GM18502 (cell line): ENCODE data around the gene SNX24.
A peak's percentile ranks its signal among the peaks of the same experiment; 100 is the strongest.
"Not testable (repeated sequence)": the region's sequence is repeated elsewhere in the genome, so short reads cannot be mapped to it uniquely, and the experiment has no call there.

Source experiments
- ATAC-seq: cut with Tn5 transposase; IDR thresholded peaks from one replicate; pipeline ENCODE4 v1.9.1; 2021; ENCODE audit warnings: mild to moderate bottlenecking; ENCODE audit not compliant: unreplicated experiment, poor library complexity

Gene SNX24

DNA sequence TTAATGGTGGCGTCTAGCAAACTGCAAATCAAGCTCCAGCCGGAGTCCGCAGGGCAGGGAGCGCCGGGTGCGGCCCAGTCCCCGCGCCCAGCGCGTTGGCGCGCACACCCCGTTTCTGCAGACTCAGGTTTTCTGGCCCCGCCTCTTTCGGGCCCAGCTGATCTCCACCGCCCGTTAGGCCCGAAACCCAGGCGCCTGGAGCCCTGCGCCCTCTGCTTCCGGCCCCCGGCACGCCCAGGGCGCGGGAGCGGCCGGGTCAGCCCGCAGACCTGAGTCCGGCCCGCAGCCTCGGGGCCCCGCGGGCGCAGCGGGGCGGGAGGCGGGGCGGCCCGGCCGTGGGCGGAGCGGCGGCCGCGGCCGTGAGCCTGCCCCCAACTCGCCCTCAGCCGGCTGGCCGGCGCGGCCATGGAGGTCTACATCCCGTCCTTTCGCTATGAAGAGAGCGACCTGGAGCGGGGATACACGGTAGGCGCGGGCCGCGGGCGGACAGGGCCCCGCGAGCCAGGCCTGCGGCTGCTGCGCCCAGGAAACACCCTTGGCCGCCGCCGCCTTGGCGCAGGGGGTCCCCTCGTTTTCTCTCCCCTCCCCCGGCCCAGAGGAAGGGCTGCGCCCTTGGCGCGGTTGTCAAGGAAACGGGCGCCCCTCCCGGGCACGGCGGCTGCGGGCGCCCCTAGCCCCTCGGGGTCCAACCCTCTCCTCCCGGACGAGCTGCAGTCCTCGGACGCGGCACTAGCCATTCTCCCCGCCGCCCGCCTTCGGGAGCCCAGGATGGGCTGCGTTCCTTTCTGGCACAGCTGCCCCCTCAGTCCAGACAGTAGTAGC, at the start of gene SNX24:
Gene SNX24, plus strand, starts transcription at position 385 of the 822 bp plus-strand sequence. Its CDS starts 21 bp downstream, at position 406.
- peak; percentile 86 for ATAC-seq

DNA sequence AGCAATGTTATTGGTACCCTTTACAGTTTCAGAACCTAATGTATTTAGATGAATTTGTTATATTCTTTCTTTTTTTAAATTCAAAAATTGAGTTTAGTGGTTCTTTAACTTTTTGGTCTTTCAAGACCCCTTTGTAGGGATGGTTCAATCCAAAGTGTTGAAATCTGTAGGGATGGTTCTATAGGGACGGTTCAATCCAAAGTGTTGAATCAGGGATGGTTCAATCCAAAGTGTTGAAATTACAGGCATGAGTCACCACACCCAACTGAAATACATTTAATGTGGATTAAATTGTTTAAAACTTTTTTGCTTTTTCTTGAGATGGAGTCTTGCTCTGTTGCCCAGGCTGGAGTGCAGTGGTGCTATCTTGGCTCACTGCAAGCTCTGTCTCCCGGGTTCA, 39.9 kb upstream of the SNX24 start:
- no peak for ATAC-seq

- no peak for ATAC-seq
These were observed 35.0 kb upstream of the SNX24 start for GRCh38 chr5:122810405-122810804.

GRCh38 chr5:122815218-122815767, 30.1 kb upstream of the SNX24 start:
- no peak for ATAC-seq

- no peak for ATAC-seq
These were observed 28.7 kb upstream of the SNX24 start for GRCh38 chr5:122816756-122817155.

GRCh38 chr5:122831984-122832383, 13.4 kb upstream of the SNX24 start:
- no peak for ATAC-seq

- no peak for ATAC-seq
These were observed 9.7 kb upstream of the SNX24 start for GRCh38 chr5:122835681-122836080.

DNA sequence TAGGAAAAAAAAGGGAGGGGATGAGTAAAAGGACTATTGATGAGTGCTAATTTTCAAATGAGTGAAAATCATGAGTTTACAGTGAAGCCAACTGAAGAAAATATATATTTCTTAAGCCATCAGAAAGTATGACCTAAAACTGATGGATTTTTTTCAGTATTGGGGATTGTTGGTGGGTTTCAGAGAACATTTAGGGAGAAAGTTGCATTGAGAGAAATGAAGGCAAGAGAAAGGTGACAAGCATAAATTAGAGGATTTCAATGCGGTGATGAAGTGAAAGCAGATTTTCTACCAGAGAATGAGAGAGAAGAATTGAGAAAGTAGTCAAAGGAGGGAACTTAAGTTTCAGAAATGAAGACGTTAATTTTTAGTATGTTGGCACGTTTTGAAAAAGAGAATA, 8.5 kb upstream of the SNX24 start:
- no peak for ATAC-seq

DNA sequence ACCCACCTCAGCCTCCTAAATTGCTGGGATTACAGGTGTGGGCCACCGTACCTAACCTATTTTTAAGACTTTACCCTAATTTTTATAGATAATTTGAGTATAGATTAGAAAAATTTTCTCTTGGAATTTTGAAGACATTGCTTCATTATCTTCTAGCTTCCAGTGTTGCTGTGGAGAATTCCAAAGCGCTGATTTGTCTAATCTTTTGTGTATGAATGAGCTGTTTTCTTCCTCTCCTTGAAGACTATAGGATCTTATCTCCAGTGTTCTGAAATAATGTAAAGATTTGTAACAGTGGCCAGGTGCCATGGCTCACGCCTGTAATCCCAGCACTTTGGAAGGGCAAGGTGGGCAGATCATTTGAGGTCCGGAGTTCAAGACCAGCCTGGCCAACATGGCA, 5.7 kb upstream of the SNX24 start:
- ATAC-seq, result no peak

DNA sequence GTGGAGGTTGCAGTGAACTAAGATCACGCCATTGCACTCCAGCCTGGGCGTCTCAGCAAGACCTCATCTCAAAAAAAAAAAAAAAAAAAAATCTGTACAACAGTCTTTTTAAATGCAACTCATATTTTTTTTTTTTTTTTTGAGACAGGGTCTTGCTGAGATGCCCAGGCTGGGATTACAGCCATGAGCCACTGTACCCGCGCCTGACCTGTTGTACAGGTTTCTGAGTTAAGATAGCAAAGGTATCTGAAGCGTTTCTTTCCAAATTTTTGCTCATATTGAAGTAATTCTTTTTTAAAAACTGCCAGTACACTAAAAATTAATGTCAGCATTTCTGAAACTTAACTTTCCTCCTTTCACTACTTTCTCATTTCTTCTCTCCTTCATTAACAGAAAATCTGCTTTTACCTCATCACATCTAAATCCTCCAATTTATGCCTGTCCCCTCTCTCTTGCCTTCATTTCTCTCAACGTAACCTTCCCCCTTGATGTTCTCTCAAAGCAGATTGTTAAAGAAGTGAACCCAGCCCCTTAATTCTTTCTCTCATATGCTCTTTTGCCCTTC, 3.3 kb upstream of the SNX24 start:
- no peak for ATAC-seq

DNA sequence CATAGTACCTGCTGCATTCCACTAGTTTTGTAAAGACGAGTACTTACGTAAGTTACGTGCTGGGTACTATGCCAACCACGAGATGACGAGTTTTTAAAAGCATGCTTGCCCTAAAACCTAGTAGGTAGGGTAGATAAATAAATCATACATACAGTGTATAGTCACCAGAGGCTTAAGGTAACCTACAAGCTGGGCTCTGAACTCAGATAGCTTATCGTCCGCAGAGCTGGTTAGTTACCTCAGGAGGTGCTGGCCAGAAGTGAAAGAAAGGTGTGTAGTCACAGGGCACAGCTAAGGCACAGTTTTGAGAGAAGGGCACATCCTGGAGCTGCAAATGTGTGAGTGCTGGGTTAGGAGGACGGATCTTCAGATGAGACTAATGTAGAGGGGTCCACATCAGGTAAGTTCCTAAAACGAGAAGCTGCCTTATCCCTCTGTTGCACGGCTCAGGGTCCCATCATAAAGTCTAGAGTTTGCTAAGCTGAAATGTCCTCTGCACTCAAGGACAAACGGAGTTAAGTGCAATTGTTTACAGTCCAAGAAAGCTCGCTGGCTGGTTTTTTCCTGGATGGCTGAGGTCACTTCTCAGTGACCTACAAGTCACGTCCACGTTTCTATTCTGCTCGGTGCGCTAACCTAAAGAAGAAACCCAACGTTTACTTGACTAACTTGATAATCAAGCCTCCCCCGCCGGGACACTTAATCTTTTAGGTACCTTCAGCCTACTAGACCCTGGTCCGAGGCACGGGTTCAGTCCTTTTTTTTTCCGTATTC, 1.1 kb upstream of the SNX24 start:
- no peak for ATAC-seq

DNA sequence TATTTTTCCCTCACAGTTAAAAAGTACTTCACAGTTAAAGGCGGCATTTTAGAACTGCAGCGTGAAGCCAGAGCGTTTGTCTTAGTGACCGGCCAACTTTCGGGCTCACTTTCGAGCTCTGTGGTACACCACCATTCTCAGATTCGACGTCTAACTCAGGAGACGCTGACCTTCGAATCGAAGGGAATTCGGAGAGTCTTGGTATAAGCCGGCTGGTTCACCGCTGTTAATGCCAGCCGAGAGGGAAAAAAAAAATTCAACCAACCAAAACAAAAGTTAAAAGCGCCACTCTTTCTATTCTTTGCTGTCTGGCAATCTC, 544 bp upstream of the SNX24 start:
- peak; percentile 44 for ATAC-seq

DNA sequence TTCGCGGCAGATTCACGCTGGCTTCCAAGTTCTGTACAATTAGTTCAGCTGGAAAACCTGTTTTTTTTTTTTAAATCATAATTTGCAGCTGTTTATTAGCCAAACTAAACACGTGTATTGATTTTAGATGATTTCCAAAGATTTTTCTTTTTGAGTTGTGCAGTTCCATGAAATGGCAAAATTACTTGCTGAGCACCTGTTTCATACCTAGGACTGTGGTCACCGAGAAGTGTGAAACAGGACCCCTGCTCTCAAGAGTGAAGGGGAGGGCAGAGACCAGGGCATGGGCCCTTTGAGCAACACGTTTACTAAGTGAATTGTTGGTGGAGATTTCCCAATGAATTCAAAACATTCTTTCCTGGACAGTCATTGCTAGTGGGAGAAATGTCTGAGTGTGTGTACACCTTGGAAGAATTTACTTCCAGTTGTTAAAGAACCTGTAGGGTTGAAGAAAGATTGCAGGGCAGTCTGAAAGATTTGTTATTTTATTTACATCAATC, 688 bp downstream of the SNX24 start:
- no peak for ATAC-seq

GRCh38 chr5:122847687-122848081, 2.3 kb downstream of the SNX24 start:
- no peak for ATAC-seq

DNA sequence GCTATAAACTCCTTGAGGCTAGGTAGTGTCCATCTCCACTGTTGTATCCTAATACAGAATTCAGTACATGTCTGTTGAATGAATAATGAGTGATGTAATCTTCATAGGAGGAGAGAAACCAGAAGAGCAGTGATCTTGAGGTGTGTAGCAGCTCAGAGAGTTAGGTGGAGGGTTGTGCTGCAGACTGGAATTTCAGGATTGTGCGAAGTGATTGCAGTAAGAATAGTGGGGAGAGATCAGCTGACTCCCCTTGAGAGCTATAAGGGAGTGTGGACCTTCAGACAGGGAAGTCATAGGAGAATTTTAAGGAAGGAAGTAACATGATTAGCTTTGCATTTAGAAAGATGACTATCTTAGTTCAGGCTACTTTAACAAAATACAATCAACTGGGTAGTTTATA, 4.4 kb downstream of the SNX24 start:
- no peak for ATAC-seq

- not testable (repeated sequence) for ATAC-seq
These were observed 12.1 kb downstream of the SNX24 start for GRCh38 chr5:122857538-122857937.

DNA sequence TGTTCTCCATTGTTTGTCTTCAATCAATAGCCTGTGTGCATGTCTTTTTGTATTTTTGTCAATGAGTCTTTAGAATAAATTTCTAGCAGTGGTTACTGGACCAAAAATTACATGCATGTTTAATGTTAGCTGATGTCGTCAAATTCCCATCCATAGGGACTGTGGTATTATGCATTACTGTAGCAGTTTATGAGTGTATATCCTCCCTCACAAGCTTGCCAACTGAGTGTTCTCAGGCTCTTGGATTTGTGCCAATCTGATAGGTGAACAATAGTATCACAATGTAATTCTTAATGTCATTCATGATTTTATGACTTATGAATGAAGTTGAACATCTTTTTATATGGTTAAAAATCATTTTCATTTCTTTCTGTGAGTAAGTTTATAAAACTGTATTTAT, 13.0 kb downstream of the SNX24 start:
- no peak for ATAC-seq

GRCh38 chr5:122863240-122863639, 17.8 kb downstream of the SNX24 start:
- no peak for ATAC-seq

DNA sequence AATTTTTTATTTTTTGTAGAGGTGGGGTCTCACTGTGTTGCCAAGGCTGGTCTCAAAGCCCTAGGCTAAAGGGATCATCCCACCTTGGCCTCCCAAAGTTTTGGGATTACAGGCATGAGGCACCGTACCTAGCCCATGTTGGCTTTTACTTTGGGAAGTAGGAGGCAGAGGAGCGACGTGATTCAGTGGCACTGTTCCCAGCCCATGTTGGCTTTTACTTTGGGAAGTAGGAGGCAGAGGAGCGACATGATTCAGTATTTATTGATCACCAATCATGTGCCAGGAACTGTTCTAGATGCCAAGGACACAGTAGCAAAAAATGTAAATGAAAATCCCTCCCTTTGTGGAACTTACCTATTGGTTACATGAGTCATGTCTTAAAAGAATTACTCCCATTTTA, 18.3 kb downstream of the SNX24 start:
- ATAC-seq, result no peak

GRCh38 chr5:122864400-122864799, 19.0 kb downstream of the SNX24 start:
- no peak for ATAC-seq

GRCh38 chr5:122864842-122865241, 19.4 kb downstream of the SNX24 start:
- ATAC-seq, result no peak
